Breast epithelium (tissue), 4 donors: ENCODE measurements around the gene AIM2. TPM values are rescaled to one million over a fixed set of nuclear protein-coding genes. Genes with fewer than 3 reads are reported as not detected.
"Not testable (repeated sequence)": the region's sequence is repeated elsewhere in the genome, so short reads cannot be mapped to it uniquely, and the experiment has no call there.

ENCODE experiments used
- DNase-seq, 2 donors: peaks; one replicate each; pipeline ENCODE4 v3.0.0-alpha.2; 2019; ENCODE audit warnings: low spot score in 2 of 2
- H3K27ac ChIP-seq, 2 donors: fragments of 200-600 bp; sonication (generic) in 1 of 2; one replicate each; pipeline ENCODE4 v1.5.1; 2016 to 2019; ENCODE audit warnings: mild to moderate bottlenecking in 1 of 2
- H3K27me3 ChIP-seq, 2 donors: fragments of 200-600 bp; sonication (generic) in 1 of 2; one replicate each; pipeline versions ENCODE4 v1.5.1 to v1.6.0; 2017 to 2019; ENCODE audit warnings: control low read depth in 1 of 2, mild to moderate bottlenecking in 1 of 2
- H3K36me3 ChIP-seq: fragments of 200-600 bp; one replicate; pipeline ENCODE4 v1.5.1; 2019
- H3K4me1 ChIP-seq, 2 donors: fragments of 200-600 bp; sonication (generic); one replicate each; pipeline ENCODE4 v1.5.1; 2016 to 2019; ENCODE audit warnings: control low read depth in 1 of 2
- H3K4me3 ChIP-seq, 3 donors: fragments of 200-600 bp; sonication (generic); 1 replicate in 2 of 3; 2 replicates in 1 of 3; pipeline ENCODE4 v1.5.1; 2016 to 2019; ENCODE audit warnings: mild to moderate bottlenecking in 3 of 3, moderate library complexity in 2 of 3
- H3K9me3 ChIP-seq, 2 donors: fragments of 200-600 bp; sonication (generic) in 1 of 2; one replicate each; pipeline ENCODE4 v1.5.1; 2016 to 2019; ENCODE audit warnings: control low read depth in 1 of 2
- CTCF ChIP-seq, 3 donors: fragments of 450-650 bp; IDR thresholded peaks; one replicate each; pipeline ENCODE4 v1.5.1; 2016 to 2017; ENCODE audit warnings: antibody characterized with exemption in 3 of 3, mild to moderate bottlenecking in 3 of 3, moderate library complexity in 3 of 3
- POLR2A ChIP-seq: fragments of 450-650 bp; IDR thresholded peaks from one replicate; pipeline ENCODE4 v1.6.1; 2016; ENCODE audit warnings: antibody characterized with exemption, mild to moderate bottlenecking, moderate library complexity
- POLR2AphosphoS5 ChIP-seq, 3 donors: sonication (generic); formaldehyde crosslinking; IDR thresholded peaks; one replicate each; pipeline ENCODE4 v1.6.1; 2017; ENCODE audit warnings: antibody characterized with exemption in 3 of 3
- intact Hi-C: fragments of 100-400 bp; cut with DNase I; formaldehyde crosslinking; loops from one replicate; pipeline ENCODE4 v1.15.1; 2023; ENCODE audit warnings: low total_unique reads
- total RNA-seq, 3 donors: library from RNA; depleted of rRNA; stranded (reverse); fragments of >200 nt; gene quantifications; one replicate each; pipeline ENCODE4 v1.1.0, GENCODE V29; 2016

The AIM2 gene
- total RNA-seq, 3 donors from 2014 or later: 0.32 to 1.6 (median 0.73) TPM

GRCh38 chr1:159040206-159040605 lies 36.4 kb downstream of the AIM2 start:
- no peak for DNase-seq
- Histone ChIP-seq H3K27ac (no peak overlapping the region), H3K9me3 (no peaks in the 10 kb centered on the region), H3K4me3 (no peak overlapping the region), H3K4me1 (no peaks in the 10 kb centered on the region), H3K36me3 (no peaks in the 10 kb centered on the region), H3K27me3 (no peaks in the 10 kb centered on the region)
- intact Hi-C loops: no loop called here
- TF ChIP-seq CTCF (IDR thresholded peaks at IDR 0.05) (no peak), POLR2A (no peak), POLR2AphosphoS5 (IDR thresholded peaks at IDR 0.05) (no peak)

- peak overlapping the region in 1 of 2 donors; percentile 12 for H3K27ac ChIP-seq
- H3K4me3 ChIP-seq: no peak overlapping the region
- no peaks in the 10 kb centered on the region for H3K27me3 ChIP-seq
- intact Hi-C loops: no loop called here
- no peaks in the 10 kb centered on the region for H3K4me1 ChIP-seq
- DNase-seq: no peak
- no peaks in the 10 kb centered on the region for H3K36me3 ChIP-seq
- peaks cover 0 to 4% of the 10 kb centered on the region in 2 donors for H3K9me3 ChIP-seq
- TF ChIP-seq POLR2AphosphoS5 (IDR thresholded peaks at IDR 0.05) (no peak), CTCF (IDR thresholded peaks at IDR 0.05) (no peak), POLR2A (no peak)
These were observed 45.6 kb downstream of the AIM2 start for GRCh38 chr1:159030877-159031447.

GRCh38 chr1:159030311-159030710 lies 46.3 kb downstream of the AIM2 start:
- Histone ChIP-seq H3K27me3 (no peaks in the 10 kb centered on the region), H3K4me3 (no peak overlapping the region), H3K9me3 (peaks cover 0 to 4% of the 10 kb centered on the region in 2 donors), H3K4me1 (no peaks in the 10 kb centered on the region), H3K36me3 (no peaks in the 10 kb centered on the region), H3K27ac (no peak overlapping the region)
- DNase-seq: no peak
- intact Hi-C loops: no loop called here
- TF ChIP-seq CTCF (IDR thresholded peaks at IDR 0.05): no peak

GRCh38 chr1:159026841-159027240 lies 49.7 kb downstream of the AIM2 start:
- H3K27ac ChIP-seq, intact Hi-C loops, H3K27me3 ChIP-seq, H3K4me3 ChIP-seq, H3K9me3 ChIP-seq, H3K36me3 ChIP-seq, H3K4me1 ChIP-seq, DNase-seq: not testable (repeated sequence)

GRCh38 chr1:159025043-159025442 lies 51.5 kb downstream of the AIM2 start:
- no peak overlapping the region for H3K27ac ChIP-seq
- no peak for DNase-seq
- no peak for TF ChIP-seq POLR2A
- TF ChIP-seq POLR2AphosphoS5 (IDR thresholded peaks at IDR 0.05): no peak
- no peak for TF ChIP-seq CTCF (IDR thresholded peaks at IDR 0.05)
- H3K36me3 ChIP-seq: no peaks in the 10 kb centered on the region
- H3K4me1 ChIP-seq: no peaks in the 10 kb centered on the region
- peaks cover 0 to 4% of the 10 kb centered on the region in 2 donors for H3K9me3 ChIP-seq
- no peak overlapping the region for H3K4me3 ChIP-seq
- no peaks in the 10 kb centered on the region for H3K27me3 ChIP-seq
- intact Hi-C loops: no loop called here

GRCh38 chr1:159023723-159024122 lies 52.8 kb downstream of the AIM2 start:
- Histone ChIP-seq H3K9me3 (no peaks in the 10 kb centered on the region), H3K4me3 (no peak overlapping the region), H3K4me1 (no peaks in the 10 kb centered on the region), H3K27ac (no peak overlapping the region), H3K36me3 (no peaks in the 10 kb centered on the region), H3K27me3 (no peaks in the 10 kb centered on the region)
- DNase-seq: no peak
- intact Hi-C loops: no loop called here
- TF ChIP-seq POLR2A: no peak
